C4-2B (cell line): ENCODE measurements around the gene OR6C70.
A peak's percentile ranks its signal among the peaks of the same experiment; 100 is the strongest.
"Not testable (repeated sequence)": the region's sequence is repeated elsewhere in the genome, so short reads cannot be mapped to it uniquely, and the experiment has no call there.

ENCODE experiments used
- H3K27ac ChIP-seq: fragments of 450-650 bp; 2 replicates; pipeline ENCODE4 v1.5.1; 2017
- CTCF ChIP-seq: fragments of 450-650 bp; conservative IDR thresholded peaks from 2 replicates; pipeline ENCODE4 v1.5.1; 2017; ENCODE audit warnings: mild to moderate bottlenecking
- ZFX ChIP-seq: fragments of 450-650 bp; IDR thresholded peaks from 2 replicates; pipeline ENCODE4 v1.6.1; 2017

OR6C70 gene

GRCh38 chr12:55492078-55492477 is 22.1 kb upstream of the OR6C70 start, which contains the start of gene OR6C68:
Gene OR6C68 (plus strand): TSS chr12:55492378. CDS start chr12:55492378, 0 bp downstream.
- TF ChIP-seq ZFX (no peak), CTCF (no peak)
- H3K27ac ChIP-seq, result no peak within 1 kb of the TSS

- H3K27ac ChIP-seq, result not testable (repeated sequence)
These were observed 14.3 kb upstream of the OR6C70 start for GRCh38 chr12:55484284-55484683.

- not testable (repeated sequence) for H3K27ac ChIP-seq
These were observed 9.2 kb upstream of the OR6C70 start for GRCh38 chr12:55479136-55479535.

GRCh38 chr12:55472264-55472663 is 2.3 kb upstream of the OR6C70 start:
- H3K27ac ChIP-seq, result no peak overlapping the region
- TF ChIP-seq ZFX (no peak), CTCF (no peak)

- no peak overlapping the region for H3K27ac ChIP-seq
- TF ChIP-seq ZFX (no peak), CTCF (no peak)
These were observed 647 bp downstream of the OR6C70 start for GRCh38 chr12:55469291-55469690.

- no peak for TF ChIP-seq ZFX
- TF ChIP-seq CTCF, result no peak
These were observed 2.1 kb downstream of the OR6C70 start for GRCh38 chr12:55467836-55468235.

GRCh38 chr12:55464926-55465325 is 5.0 kb downstream of the OR6C70 start:
- H3K27ac ChIP-seq, result not testable (repeated sequence)

More at GRCh38 chr12:55467836-55468235, 2.1 kb downstream of the OR6C70 start:
- no peak overlapping the region for H3K27ac ChIP-seq

- H3K27ac ChIP-seq, result no peak overlapping the region
- TF ChIP-seq ZFX (no peak), CTCF (no peak)
These were observed 21.1 kb downstream of the OR6C70 start for GRCh38 chr12:55448825-55449224.

- TF ChIP-seq CTCF, result peak; percentile 25
- no peak for TF ChIP-seq ZFX
- no peak overlapping the region for H3K27ac ChIP-seq
These were observed 23.6 kb downstream of the OR6C70 start for GRCh38 chr12:55446326-55446725.
